ENCODE measurements around the gene ADAM12. TPM values are rescaled to one million over a fixed set of nuclear protein-coding genes. Genes with fewer than 3 reads are reported as not detected.

The ADAM12 gene
- total RNA-seq, 1 experiment from 2014 or later = 0.24 TPM

- Histone ChIP-seq H3K23me2 (ENCODE audit: insufficient read length, low read depth, low read length, poor library complexity, severe bottlenecking) (no peaks in the 10 kb centered on the region), H2BK20ac (ENCODE audit: low read depth, low read length, poor library complexity, severe bottlenecking) (no peak overlapping the region), H3K4me1 (ENCODE audit: insufficient read depth, low read length) (peaks cover 2% of the 10 kb centered on the region; the same call in 1 of the 2 replicates), H3T11ph (ENCODE audit: low read length) (no peak overlapping the region), H3K79me2 (ENCODE audit: insufficient read depth, low read length) (no peaks in the 10 kb centered on the region), H3K9me3 (ENCODE audit: control insufficient read depth, low read depth, low read length) (no peaks in the 10 kb centered on the region), H3K14ac (ENCODE audit: insufficient read depth, low read length) (no peak overlapping the region), H4K20me1 (ENCODE audit: control insufficient read depth, insufficient read depth, insufficient read length) (no peaks in the 10 kb centered on the region), H3K4ac (ENCODE audit: low read depth, low read length) (no peak overlapping the region), H3K27me3 (ENCODE audit: insufficient read depth, low read length) (no peaks in the 10 kb centered on the region), H3K18ac (ENCODE audit: insufficient read length, low read depth, low read length) (no peak overlapping the region), H3K56ac (ENCODE audit: insufficient read length, low read depth, low read length) (no peak overlapping the region), H2AK5ac (ENCODE audit: insufficient read length, low read length) (no peak overlapping the region), H3K9ac (ENCODE audit: extremely low read depth, insufficient read length, low read length) (no peak overlapping the region), H4K5ac (ENCODE audit: insufficient read length, low read depth, low read length) (no peak overlapping the region), H3K27ac (ENCODE audit: insufficient read length, low read depth, low read length) (no peak overlapping the region), H2AFZ (ENCODE audit: low read length) (no peak overlapping the region), H2BK5ac (ENCODE audit: insufficient read length, low read length) (no peak overlapping the region), H2BK12ac (ENCODE audit: insufficient read length, low read depth, low read length) (no peak overlapping the region), H3K23ac (ENCODE audit: insufficient read length, low read depth, low read length) (no peak overlapping the region), H3K4me2 (ENCODE audit: insufficient read depth, insufficient read length, low read length) (no peak overlapping the region), H2BK120ac (ENCODE audit: low read depth, low read length, poor library complexity, severe bottlenecking) (no peak overlapping the region), H4K8ac (replicated peaks; ENCODE audit: insufficient read length, low read depth, low read length) (no peak overlapping the region), H3K79me1 (ENCODE audit: insufficient read depth, low read depth, low read length, poor library complexity, severe bottlenecking) (no peaks in the 10 kb centered on the region), H2BK15ac (ENCODE audit: low read depth, low read length) (no peak overlapping the region), H4K91ac (ENCODE audit: insufficient read length, low read depth, low read length) (no peak overlapping the region)
- TF ChIP-seq CTCF (conservative IDR thresholded peaks at IDR 0.05) = no peak
- no peak overlapping the region for H3K27ac Mint-ChIP-seq
- no peak for DNase-seq
- no CpG with 5 or more reads among the region's 2 CpGs for WGBS (ENCODE audit: extremely low coverage, insufficient read length, low lambda C conversion rate)
- no peaks in the 10 kb centered on the region for H3K9me3 Mint-ChIP-seq
- no peak overlapping the region for H3K4me3 Mint-ChIP-seq
- peaks cover 6 to 9% of the 10 kb centered on the region in 2 experiments; a peak in 3 of 4 replicates for H3K4me1 Mint-ChIP-seq
- H3K36me3 Mint-ChIP-seq (ENCODE audit: insufficient read depth in 1 of 3, low read depth in 3 of 3) = no peaks in the 10 kb centered on the region; a peak in 2 of 7 replicates
- peaks cover 4% of the 10 kb centered on the region; the same call in 1 of the 2 replicates for H3K27me3 Mint-ChIP-seq (ENCODE audit: low read depth)
Measured at GRCh38 chr10:126230587-126230986, 157.7 kb downstream of the ADAM12 start.

All from H9 (cell line).